ENCODE results near the gene ATXN10.

- no peak for TF ChIP-seq GTF2F1 (IDR thresholded peaks at IDR 0.05; ENCODE audit: low read length)
- TF ChIP-seq HOXA7 (CRISPR knock-in tag; IDR thresholded peaks at IDR 0.05): no peak
- TF ChIP-seq RFX1 (IDR thresholded peaks at IDR 0.05): peak; percentile 14; the same call in 1 of the 2 replicates
- no peak for TF ChIP-seq NFIC (IDR thresholded peaks at IDR 0.05; ENCODE audit: low read length)
- TF ChIP-seq EP300 (IDR thresholded peaks at IDR 0.05; ENCODE audit: low read depth in 2 of 2, low read length in 2 of 2): no peak
- TF ChIP-seq EP300 (CRISPR knock-in tag; IDR thresholded peaks at IDR 0.05; ENCODE audit: borderline replicate concordance): no peak
- no peak for TF ChIP-seq CTCF (CRISPR knock-in tag; IDR thresholded peaks at IDR 0.05)
- TF ChIP-seq CHD2 (IDR thresholded peaks at IDR 0.05; ENCODE audit: low read depth, low read length): no peak
- TF ChIP-seq CREBL2 (CRISPR knock-in tag; IDR thresholded peaks at IDR 0.05; ENCODE audit: borderline replicate concordance): no peak
- no peak for TF ChIP-seq TBP (CRISPR knock-in tag; IDR thresholded peaks at IDR 0.05)
- no peak for TF ChIP-seq STAT5B (CRISPR knock-in tag; IDR thresholded peaks at IDR 0.05)
These were observed 206.6 kb downstream of the ATXN10 start for GRCh38 chr22:45878051-45878781.

Measured in HepG2 (cell line).